ENCODE data around the gene C6orf15. TPM values are rescaled to one million over a fixed set of nuclear protein-coding genes. Genes with fewer than 3 reads are reported as not detected.

C6orf15 gene
- total RNA-seq, 1 donor, result not detected

- no peak for TF ChIP-seq CTCF (IDR thresholded peaks at IDR 0.05; ENCODE audit: insufficient read depth, low read depth, low read length)
- peak; percentile 25 for DNase-seq (ENCODE audit: low read depth)
- H3K4me3 ChIP-seq (ENCODE audit: low read depth, low read length), result peak overlapping the region; percentile 12
These were observed 4.4 kb upstream of the C6orf15 start for GRCh38 chr6:31116661-31117385.

GRCh38 chr6:31115941-31116560 is 3.7 kb upstream of the C6orf15 start:
- no peak overlapping the region for H3K4me3 ChIP-seq (ENCODE audit: low read depth, low read length)
- no peak for DNase-seq (ENCODE audit: low read depth)
- TF ChIP-seq CTCF (IDR thresholded peaks at IDR 0.05; ENCODE audit: insufficient read depth, low read depth, low read length), result no peak

- H3K4me3 ChIP-seq (ENCODE audit: low read depth, low read length), result peak overlapping the region; percentile 42
- DNase-seq (ENCODE audit: low read depth), result peak; percentile 57
- TF ChIP-seq CTCF (IDR thresholded peaks at IDR 0.05; ENCODE audit: insufficient read depth, low read depth, low read length), result peak; percentile 52
These were observed 2.8 kb upstream of the C6orf15 start for GRCh38 chr6:31114970-31115849.

- peak within 1 kb of the TSS; percentile 42 for H3K4me3 ChIP-seq (ENCODE audit: low read depth, low read length)
- peak; percentile 90 for DNase-seq (ENCODE audit: low read depth)
- no peak for TF ChIP-seq CTCF (IDR thresholded peaks at IDR 0.05; ENCODE audit: insufficient read depth, low read depth, low read length)
These were observed 2.1 kb upstream of the C6orf15 start, which contains the start of gene PSORS1C1 for GRCh38 chr6:31114541-31114878. TSS of gene PSORS1C1 (plus strand) at chr6:31114800. CDS start at chr6:31129633, 14,833 bp downstream.

DNA sequence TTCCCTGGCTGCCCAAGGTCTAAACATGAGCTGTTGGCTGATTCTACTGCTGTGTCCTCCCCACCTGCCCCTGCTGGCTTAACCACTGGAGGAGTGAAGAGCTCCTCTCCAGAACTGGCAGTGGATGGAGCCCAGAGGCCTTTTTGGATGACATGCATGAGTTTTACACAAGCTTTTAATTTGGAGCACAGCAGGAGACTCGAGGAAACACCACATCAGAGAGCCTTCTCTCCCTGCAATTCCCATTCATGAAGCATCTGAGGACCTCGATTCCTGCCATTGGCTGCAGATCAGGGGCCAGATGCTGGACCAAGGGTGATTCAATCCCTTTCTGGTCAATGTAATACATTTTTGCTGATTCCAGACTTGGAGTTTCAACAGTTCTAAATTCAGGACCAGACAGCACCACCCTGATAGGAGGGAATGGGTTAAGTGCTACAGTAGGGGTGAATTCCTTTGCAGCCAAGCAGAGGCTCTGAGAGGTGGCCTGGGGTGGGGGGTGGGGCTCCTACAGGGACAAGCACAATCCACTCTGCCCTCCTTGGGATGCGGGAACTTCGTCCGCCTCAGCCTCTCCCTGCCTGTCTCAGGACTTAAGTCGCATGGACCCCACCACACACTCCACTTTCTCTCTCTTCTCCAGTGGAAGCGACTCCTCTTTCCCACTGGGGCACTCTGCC is 1.6 kb upstream of the C6orf15 start:
- no peak overlapping the region for H3K4me3 ChIP-seq (ENCODE audit: low read depth, low read length)
- DNase-seq (ENCODE audit: low read depth), result no peak
- TF ChIP-seq CTCF (IDR thresholded peaks at IDR 0.05; ENCODE audit: insufficient read depth, low read depth, low read length), result no peak

GRCh38 chr6:31111712-31112111 is 663 bp downstream of the C6orf15 start:
- TF ChIP-seq CTCF (IDR thresholded peaks at IDR 0.05; ENCODE audit: insufficient read depth, low read depth, low read length), result no peak
- no peak for DNase-seq (ENCODE audit: low read depth)
- no peak overlapping the region for H3K4me3 ChIP-seq (ENCODE audit: low read depth, low read length)

All from fibroblast of villous mesenchyme (primary cell).